Subcutaneous preadipocyte (primary cell): ENCODE results near the gene FBXO11. TPM values are rescaled to one million over a fixed set of nuclear protein-coding genes. Genes with fewer than 3 reads are reported as not detected.

ENCODE experiments used
- small RNA-seq: library from RNA; depleted of rRNA; stranded (forward); fragments of <200 nt; gene quantifications from one replicate; pipeline ENCODE3, GENCODE V24; 2012
- total RNA-seq: library from RNA; depleted of rRNA; stranded (reverse); fragments of >200 nt; gene quantifications from 2 replicates; pipeline ENCODE4 v1.2.3, GENCODE V29; 2012

Gene FBXO11
- total RNA-seq = 33.4 and 34.6 TPM in 2 replicates

DNA sequence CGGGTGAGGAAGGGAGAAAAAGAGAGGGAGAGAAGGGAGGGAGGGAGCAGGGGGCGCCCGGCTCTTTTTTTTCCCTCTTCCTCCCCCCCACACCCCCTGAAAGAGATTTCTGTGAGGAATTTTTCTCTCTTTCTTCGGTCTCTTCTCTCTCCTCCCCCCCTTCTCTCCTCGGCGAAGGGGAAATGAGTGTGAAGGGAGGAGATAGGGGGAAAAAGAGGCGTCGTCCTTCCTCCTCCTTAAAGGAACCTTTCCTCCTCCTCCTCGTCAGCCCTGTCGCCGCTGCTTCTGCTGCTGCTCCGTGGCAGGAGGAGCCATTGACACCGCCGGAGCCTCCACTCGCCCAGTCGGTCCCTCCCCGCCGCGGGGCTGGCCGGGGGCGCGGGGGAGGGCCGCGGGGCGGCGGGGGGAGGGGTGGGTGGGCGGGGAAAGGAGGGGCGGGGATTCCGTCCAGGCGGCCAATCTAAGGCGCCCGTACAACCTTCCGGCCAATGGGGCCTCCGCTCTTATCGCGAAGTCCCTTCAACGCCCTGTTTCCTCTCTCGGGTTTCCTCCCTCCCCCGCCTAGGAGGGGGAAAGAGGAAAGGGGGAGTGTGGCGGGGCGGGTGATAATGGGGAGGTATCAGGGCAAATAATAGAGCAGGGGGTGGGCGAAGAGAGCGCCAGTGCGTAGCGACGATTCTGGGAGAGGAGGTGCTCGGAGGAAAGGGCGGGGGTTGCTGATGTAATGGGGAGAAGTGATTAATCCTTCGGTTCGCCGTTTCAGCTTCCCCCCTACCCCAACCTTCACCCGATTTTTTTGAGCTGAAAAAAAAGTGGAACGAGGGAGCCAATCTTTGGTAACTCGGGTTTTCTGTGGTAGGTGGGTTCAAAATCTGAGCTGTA, at the start of gene FBXO11:
Gene FBXO11, minus strand, starts transcription at position 342 of the 882 bp plus-strand sequence. CDS start 778 bp downstream, outside the sequence.

DNA sequence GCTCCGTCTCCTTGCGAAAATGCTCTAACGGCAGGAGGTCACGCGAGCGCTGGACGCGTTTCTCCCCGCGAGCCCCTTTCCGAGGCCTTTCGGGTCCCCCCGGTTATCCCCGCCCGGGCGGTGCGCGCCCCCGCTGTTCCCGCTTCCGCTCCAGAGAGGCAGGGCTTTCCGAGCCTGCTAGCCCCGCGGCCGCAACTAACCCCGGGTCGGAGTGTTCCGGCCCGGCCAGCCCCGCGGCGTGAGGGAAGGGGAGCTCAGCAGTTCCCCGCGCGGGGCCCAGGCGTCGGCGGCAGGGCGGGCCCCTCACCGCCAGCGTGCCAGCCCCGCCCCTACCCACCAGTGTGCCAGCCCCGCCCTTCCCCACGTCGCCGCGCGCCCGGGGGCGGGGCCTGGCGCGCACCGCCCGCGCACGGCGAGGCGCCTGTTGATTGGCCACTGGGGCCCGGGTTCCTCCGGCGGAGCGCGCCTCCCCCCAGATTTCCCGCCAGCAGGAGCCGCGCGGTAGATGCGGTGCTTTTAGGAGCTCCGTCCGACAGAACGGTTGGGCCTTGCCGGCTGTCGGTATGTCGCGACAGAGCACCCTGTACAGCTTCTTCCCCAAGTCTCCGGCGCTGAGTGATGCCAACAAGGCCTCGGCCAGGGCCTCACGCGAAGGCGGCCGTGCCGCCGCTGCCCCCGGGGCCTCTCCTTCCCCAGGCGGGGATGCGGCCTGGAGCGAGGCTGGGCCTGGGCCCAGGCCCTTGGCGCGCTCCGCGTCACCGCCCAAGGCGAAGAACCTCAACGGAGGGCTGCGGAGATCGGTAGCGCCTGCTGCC, 123.4 kb downstream of the FBXO11 start, which contains the start of gene MSH6:
Gene MSH6, plus strand, starts transcription at position 475 of the 815 bp plus-strand sequence. Its CDS starts 89 bp downstream, at position 564.

Small RNA genes within 50 kb of the gene (small RNA-seq; reads per million reads assigned to genes)
- not detected for gene RF00026
- gene RPL36AP15 = not detected

Other genes with a start within 250 kb of the FBXO11 start
- 33.1 and 54.2 TPM in 2 replicates for gene MSH6, start 123.4 kb downstream of the FBXO11 start, total RNA-seq